ENCODE results near the gene STRA6. TPM values are rescaled to one million over a fixed set of nuclear protein-coding genes. Genes with fewer than 3 reads are reported as not detected.

STRA6 gene
- total RNA-seq, 8 experiments from 2014 or later = 1.7 to 53.9 (median 14.3) TPM

DNA sequence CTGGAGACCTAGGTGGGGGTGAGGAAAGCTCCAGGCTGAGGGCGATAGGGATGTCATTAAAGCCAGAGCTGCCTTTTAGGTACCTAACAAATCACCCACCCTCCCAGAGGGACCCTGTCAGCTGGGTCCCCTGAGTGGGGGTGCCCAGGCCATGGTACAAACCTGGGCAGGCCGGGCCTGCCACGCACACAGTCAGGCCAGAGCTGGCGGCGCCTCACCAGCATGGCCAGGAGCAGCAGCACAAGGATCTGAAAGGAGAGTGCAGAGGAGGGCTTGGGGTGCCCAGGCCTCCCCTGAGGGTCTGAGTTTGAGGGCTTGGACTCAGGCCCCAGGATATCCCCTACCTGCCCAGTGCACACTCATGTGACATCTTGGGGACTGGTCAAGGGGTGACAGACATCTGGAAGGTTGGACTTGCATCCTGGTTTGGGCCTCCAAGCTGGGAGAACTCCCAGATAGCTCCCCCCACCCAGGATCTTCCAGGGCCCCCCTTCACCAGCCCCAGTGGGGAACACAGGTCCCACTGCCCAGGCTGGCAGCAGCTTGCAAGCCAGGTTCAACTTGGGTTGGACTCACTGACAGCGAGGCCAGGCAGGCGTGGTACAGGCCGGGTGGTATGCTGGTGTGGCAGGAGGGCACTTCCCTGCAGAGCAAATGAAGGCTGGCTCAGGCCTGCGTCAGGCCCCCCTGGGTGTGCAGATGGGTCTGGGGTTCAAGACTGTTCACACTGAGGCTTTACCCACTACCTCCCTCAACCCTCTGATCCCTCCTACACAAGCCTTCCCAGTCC lies 5.2 kb downstream of the STRA6 start:
- peaks cover 26 to 29% of the 10 kb centered on the region in 2 donors for H3K4me1 ChIP-seq (replicated peaks in 1 of 2)
- WGBS, 10 experiments = 92 to 100% (median 100%) methylated on average over 1 to 4 of the region's 9 CpGs; no CpG with 5 or more reads in 7 of the 10 experiments
- in situ Hi-C loops (cut with MboI; ENCODE audit: low pct_unique_long_range_greater_than_20kb in 2 of 9, low sequenced_read_pairs in 9 of 9, unreplicated experiment in 9 of 9) = no loop called here
- H3K4me3 ChIP-seq = no peak overlapping the region
- no peak for ATAC-seq (replicated peaks in 6 of 8)
- H3K27ac ChIP-seq = no peak overlapping the region

DNA sequence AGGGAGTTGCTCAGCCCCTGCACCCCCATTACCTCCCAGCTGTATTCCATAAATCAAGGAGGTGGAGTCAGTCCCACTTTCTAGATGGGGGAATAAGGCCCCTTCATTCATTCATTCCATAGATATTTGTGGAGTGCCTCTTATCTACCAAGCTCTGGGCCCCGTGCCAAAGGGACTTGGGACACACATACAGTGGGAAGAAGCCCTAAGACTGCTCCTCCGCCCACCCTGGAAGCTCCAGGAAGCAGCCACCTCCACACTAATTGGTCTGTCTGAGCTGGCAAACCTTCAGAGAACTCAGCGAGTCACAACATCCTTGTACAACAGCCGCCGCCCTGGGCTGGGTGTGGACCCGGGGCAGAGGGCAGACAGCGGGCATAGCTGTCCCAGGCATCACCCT lies 6.4 kb downstream of the STRA6 start:
- ATAC-seq (replicated peaks in 6 of 8) = peak in 6 of 8 experiments; percentile 37 to 73 (median 46)
- H3K4me3 ChIP-seq = no peak overlapping the region
- 0 to 100% (median 10%) methylated on average over 1 to 6 of the region's 7 CpGs; no CpG with 5 or more reads in 5 of the 10 experiments for WGBS, 10 experiments
- no peak overlapping the region for H3K27ac ChIP-seq
- H3K4me1 ChIP-seq (replicated peaks in 1 of 2) = peaks cover 21 to 25% of the 10 kb centered on the region in 2 donors
- in situ Hi-C loops (cut with MboI; ENCODE audit: low pct_unique_long_range_greater_than_20kb in 2 of 9, low sequenced_read_pairs in 9 of 9, unreplicated experiment in 9 of 9) = no loop called here

DNA sequence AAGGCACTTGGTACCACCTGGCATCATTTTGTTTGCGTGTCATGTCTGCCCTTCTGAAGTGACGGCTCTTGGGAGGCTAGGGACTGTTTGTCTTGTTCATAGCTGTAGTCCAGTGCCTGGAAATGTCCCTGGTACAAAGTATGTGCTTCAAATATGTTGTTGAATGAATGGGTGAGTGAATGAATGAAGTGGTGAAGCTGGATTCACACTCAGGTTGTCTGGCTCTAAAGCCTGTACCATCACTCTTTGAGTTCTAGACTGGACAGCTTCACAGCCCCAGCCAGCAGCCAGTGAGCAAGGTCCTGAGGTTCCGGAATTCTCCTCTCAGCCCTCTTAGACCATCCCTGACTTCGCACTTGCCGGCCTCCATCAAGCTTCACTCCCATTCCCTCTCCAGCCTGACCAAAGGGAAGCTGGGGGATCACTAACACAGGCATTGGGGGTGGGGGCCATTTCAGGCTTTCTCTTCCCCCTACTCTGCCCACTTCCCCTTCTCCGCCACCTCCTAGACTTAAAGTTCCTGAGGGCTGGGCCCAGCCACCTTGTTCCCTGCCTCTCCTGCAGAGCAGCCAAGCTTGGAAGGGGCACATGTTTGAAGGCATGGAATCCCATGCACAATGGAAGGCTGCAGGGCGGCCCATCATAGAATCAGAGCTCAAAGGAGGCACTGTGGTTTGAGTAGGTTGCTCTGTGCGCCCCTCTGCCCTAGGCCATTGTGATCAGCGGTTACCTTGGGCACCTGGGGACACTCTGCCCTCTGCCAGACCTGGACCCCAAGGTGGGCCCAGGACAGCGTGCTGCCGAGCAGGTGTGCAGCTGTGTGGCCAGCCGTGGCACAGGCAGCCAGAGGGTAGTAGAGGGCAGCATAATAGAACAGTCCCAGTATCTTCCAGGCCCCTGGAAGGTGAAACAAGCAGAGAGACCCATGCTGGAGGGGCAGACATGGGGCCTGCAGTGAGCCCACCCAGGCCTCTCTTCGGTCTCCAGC lies 7.7 kb downstream of the STRA6 start:
- peaks cover 8 to 12% of the 10 kb centered on the region in 2 donors for H3K4me1 ChIP-seq (replicated peaks in 1 of 2)
- ATAC-seq (replicated peaks in 6 of 8) = no peak
- no peak overlapping the region for H3K4me3 ChIP-seq
- in situ Hi-C loops (cut with MboI; ENCODE audit: low pct_unique_long_range_greater_than_20kb in 2 of 9, low sequenced_read_pairs in 9 of 9, unreplicated experiment in 9 of 9) = no loop called here
- WGBS, 10 experiments = 92 to 100% (median 94%) methylated on average over 1 to 7 of the region's 13 CpGs; no CpG with 5 or more reads in 2 of the 10 experiments
- no peak overlapping the region for H3K27ac ChIP-seq

DNA sequence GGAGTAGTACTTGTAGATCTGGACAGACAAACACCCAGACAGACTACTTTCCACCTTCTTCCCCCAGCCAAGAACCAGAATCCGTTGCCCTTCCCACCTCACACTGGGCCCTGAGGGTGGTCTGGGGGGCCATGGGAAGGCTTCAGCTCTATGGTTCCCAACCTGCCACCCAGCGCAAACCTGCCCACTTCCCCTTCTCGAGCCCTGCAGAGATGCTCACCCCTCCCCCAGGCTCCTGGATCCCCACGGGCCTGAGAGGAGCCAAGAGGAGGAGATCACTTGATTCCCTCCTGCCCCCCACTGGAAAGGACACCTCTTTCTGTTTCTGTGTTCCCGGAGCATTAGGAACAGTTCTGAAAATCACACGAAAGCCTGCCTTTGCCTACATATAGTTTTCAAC lies 8.7 kb downstream of the STRA6 start:
- in situ Hi-C loops (cut with MboI; ENCODE audit: low pct_unique_long_range_greater_than_20kb in 2 of 9, low sequenced_read_pairs in 9 of 9, unreplicated experiment in 9 of 9) = no loop called here
- Histone ChIP-seq H3K4me1 (replicated peaks in 1 of 2) (peaks cover 7 to 8% of the 10 kb centered on the region in 2 donors), H3K27ac (no peak overlapping the region), H3K4me3 (no peak overlapping the region)
- ATAC-seq (replicated peaks in 6 of 8) = no peak
- 58 to 100% (median 80%) methylated on average over 2 to 4 of the region's 6 CpGs; no CpG with 5 or more reads in 7 of the 10 experiments for WGBS, 10 experiments

DNA sequence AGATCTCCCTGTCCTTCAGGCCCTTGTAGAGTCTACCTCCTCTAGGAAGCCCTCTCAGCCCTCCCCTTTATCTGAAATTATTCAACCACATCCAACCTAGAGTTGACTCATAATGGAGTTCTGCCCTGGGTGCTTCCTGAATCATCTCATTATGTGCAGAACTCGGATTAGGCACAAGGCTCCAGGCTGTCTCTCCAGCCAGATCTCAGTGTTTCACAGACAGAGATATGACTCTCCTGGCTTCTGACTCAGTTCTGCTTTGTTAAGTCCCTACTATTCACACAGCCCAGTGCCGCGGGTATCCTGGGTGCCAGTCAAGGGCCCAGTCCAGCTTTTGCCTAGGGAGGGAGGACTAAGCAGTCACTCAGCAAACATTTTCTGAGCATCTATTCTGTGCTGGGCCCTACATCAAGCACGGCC lies 9.3 kb downstream of the STRA6 start:
- peaks cover 7 to 8% of the 10 kb centered on the region in 2 donors for H3K4me1 ChIP-seq (replicated peaks in 1 of 2)
- H3K27ac ChIP-seq = no peak overlapping the region
- peak; percentile 26 to 87 (median 47) for ATAC-seq (replicated peaks in 6 of 8)
- H3K4me3 ChIP-seq = no peak overlapping the region
- 0 to 100% (median 60%) methylated on average over 1 to 2 of the region's 4 CpGs; no CpG with 5 or more reads in 3 of the 10 experiments for WGBS, 10 experiments
- in situ Hi-C loops (cut with MboI; ENCODE audit: low pct_unique_long_range_greater_than_20kb in 2 of 9, low sequenced_read_pairs in 9 of 9, unreplicated experiment in 9 of 9) = no loop called here

DNA sequence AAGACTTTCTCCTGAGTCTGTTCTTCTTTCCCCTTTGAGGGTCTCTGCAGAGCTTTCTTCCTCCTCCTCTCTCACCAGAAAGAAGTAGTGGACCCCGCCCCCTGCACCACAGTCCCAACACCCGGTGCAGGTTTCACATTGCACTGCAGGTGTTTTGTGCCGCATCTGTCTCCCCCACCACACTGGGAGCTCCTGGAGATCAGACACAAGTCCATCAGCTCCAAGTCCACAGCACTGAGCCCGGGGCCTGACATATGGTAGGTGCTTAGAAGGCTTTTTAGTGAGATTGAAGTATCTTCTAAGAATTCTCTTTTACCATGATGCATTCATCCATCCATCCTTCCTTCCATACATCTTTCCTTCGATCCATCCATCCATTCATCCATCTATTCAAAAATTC lies 9.8 kb downstream of the STRA6 start:
- no peak overlapping the region for H3K27ac ChIP-seq
- in situ Hi-C loops (cut with MboI; ENCODE audit: low pct_unique_long_range_greater_than_20kb in 2 of 9, low sequenced_read_pairs in 9 of 9, unreplicated experiment in 9 of 9) = no loop called here
- no peak overlapping the region for H3K4me3 ChIP-seq
- peaks cover 7 to 8% of the 10 kb centered on the region in 2 donors for H3K4me1 ChIP-seq (replicated peaks in 1 of 2)
- ATAC-seq (replicated peaks in 6 of 8) = no peak
- 65 to 100% (median 90%) methylated on average over 1 to 4 of the region's 5 CpGs for WGBS, 10 experiments

DNA sequence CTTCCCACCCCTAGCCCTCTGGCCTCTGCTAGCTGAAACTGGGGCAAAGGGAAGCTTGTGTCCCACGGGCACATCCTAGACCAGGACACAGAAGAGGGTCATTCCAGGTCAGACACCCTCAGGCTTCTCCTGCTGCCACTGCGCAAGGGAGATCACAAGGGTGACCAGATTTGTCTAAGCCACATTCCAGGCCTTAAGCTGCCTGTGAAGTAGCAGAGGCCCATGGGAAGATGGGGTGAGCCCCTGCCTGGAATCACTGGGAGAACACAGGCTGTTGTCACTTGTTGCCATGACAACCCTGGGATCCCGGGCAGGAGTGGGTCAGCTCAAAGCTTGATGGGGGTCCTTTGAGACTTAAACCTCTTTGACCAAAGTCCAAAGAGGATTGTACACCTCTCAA lies 10.8 kb downstream of the STRA6 start:
- H3K4me1 ChIP-seq (replicated peaks in 1 of 2) = peaks cover 7 to 8% of the 10 kb centered on the region in 2 donors
- in situ Hi-C loops (cut with MboI; ENCODE audit: low pct_unique_long_range_greater_than_20kb in 2 of 9, low sequenced_read_pairs in 9 of 9, unreplicated experiment in 9 of 9) = no loop called here
- no peak overlapping the region for H3K4me3 ChIP-seq
- peak in 5 of 8 experiments; percentile 31 to 50 (median 44) for ATAC-seq (replicated peaks in 6 of 8)
- WGBS, 10 experiments = 50 to 100% (median 75%) methylated on average over 1 to 2 of the region's 3 CpGs; no CpG with 5 or more reads in 4 of the 10 experiments
- no peak overlapping the region for H3K27ac ChIP-seq

DNA sequence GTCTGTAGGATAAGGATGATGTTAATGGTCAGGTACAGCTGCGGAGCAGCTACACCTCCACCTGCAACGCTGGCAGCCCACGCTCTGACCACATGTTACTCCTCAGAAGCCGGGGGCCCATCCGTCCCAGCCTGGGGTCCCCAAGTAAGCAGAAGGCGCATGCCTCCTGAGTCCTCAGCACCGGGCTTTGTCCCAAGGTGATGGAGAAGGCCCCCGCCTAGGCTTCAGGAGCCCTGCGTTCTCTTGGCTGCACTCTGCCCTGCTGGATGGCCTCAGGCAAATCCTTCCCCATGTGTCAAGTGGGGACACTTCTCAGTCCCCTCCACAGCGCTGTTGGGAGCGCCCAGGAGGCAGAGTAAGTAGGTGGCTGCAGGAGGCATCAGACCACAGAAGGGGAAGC lies 14.4 kb downstream of the STRA6 start:
- H3K4me1 ChIP-seq (replicated peaks in 1 of 2) = peaks cover 8 to 12% of the 10 kb centered on the region in 2 donors
- 90 to 100% (median 100%) methylated on average over 1 to 5 of the region's 11 CpGs; no CpG with 5 or more reads in 5 of the 10 experiments for WGBS, 10 experiments
- no peak for ATAC-seq (replicated peaks in 6 of 8)
- no peak overlapping the region for H3K27ac ChIP-seq
- in situ Hi-C loops (cut with MboI; ENCODE audit: low pct_unique_long_range_greater_than_20kb in 2 of 9, low sequenced_read_pairs in 9 of 9, unreplicated experiment in 9 of 9) = no loop called here
- H3K4me3 ChIP-seq = no peak overlapping the region

DNA sequence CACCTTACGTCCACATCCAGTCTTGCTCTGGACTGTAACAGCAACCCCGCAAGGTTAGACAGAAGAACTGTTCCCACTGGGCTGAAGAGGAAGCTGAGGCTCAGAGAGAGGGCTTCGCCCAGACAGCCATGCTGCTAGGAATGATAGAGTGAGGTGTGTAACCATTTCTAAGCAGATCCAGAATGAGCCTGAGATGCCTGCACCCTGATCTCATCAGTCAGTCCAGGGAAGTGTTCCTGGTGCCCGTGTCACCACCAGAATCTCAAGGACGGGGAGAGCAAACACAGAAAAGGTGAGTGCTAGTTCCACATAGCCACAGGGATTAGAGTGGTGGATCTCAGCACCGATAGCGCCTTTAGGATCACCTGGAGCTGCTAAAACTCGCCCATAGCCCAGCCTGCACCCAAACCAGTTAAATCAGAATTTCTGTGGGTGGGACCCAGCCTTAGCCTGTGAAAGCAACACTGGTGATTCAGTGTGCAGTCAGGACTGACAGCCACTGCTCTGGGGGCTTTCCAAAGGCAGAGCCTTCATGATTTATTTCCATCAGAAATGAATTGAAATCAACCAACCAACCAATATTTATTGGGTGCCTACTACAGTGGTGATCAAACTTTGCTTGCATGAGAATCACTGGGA lies 16.8 kb downstream of the STRA6 start:
- WGBS, 10 experiments = 59 to 87% (median 70%) methylated on average over 2 to 5 of the region's 8 CpGs; no CpG with 5 or more reads in 5 of the 10 experiments
- Histone ChIP-seq H3K27ac (no peak overlapping the region), H3K4me3 (no peak overlapping the region), H3K4me1 (replicated peaks in 1 of 2) (peaks cover 0 to 5% of the 10 kb centered on the region in 2 donors)
- peak in 5 of 8 experiments; percentile 16 to 72 (median 43) for ATAC-seq (replicated peaks in 6 of 8)
- in situ Hi-C loops (cut with MboI; ENCODE audit: low pct_unique_long_range_greater_than_20kb in 2 of 9, low sequenced_read_pairs in 9 of 9, unreplicated experiment in 9 of 9) = no loop called here

DNA sequence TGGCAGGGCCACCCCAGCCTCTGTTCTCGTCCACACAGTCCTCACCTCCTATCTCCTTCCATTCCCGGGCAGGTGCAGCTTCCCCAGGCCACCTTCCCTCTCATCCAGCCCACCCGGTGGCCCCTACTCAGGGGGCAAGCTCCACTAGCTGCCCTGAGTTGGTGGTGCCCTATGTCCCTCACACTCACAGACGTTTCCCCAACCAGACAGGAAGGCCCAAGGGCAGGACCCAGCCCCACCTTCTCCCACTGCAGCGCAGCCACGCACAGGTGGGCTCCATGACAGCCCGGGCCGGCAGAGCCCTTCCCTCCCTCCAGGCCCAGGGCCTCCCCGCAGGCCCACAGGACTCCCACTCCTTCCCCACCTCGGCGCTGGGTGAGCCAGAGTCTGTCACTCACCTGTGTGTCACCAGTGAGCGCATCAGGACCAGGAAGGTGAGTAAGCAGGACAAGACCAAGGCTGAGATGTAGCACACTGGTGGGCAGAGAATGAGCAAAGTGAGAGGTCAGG lies 17.9 kb downstream of the STRA6 start:
- in situ Hi-C loops (cut with MboI; ENCODE audit: low pct_unique_long_range_greater_than_20kb in 2 of 9, low sequenced_read_pairs in 9 of 9, unreplicated experiment in 9 of 9) = no loop called here
- WGBS, 10 experiments = 100% methylated on average over 1 of the region's 12 CpGs; no CpG with 5 or more reads in 9 of the 10 experiments
- Histone ChIP-seq H3K4me1 (replicated peaks in 1 of 2) (peaks cover 0 to 5% of the 10 kb centered on the region in 2 donors), H3K27ac (no peak overlapping the region), H3K4me3 (no peak overlapping the region)
- peak in 1 of 8 experiments; percentile 20 for ATAC-seq (replicated peaks in 6 of 8)

DNA sequence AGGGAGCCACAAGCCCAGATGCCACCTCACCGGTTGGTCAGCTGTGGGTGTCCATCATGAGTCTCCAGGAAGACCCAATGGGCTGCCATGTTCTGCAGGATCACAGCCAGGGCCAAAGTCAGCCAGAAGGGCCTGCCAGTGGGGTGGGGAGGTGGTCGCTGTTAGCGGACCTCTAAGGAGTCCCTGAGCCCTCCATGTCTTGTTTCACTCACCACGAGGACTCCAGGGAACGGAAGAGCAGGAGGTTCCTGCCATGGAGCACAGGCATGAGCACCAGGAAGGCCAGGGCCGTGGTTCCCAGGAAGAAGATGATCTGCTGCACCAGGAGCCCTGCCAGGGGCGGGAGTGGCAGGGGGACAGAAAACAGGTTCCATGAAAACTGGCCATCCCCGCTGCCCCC lies 20.5 kb downstream of the STRA6 start:
- no peak for ATAC-seq (replicated peaks in 6 of 8)
- no peak overlapping the region for H3K4me3 ChIP-seq
- peaks cover 14 to 18% of the 10 kb centered on the region in 2 donors for H3K4me1 ChIP-seq (replicated peaks in 1 of 2)
- 85 to 100% (median 98%) methylated on average over 1 to 4 of the region's 8 CpGs; no CpG with 5 or more reads in 4 of the 10 experiments for WGBS, 10 experiments
- H3K27ac ChIP-seq = no peak overlapping the region
- in situ Hi-C loops (cut with MboI; ENCODE audit: low pct_unique_long_range_greater_than_20kb in 2 of 9, low sequenced_read_pairs in 9 of 9, unreplicated experiment in 9 of 9) = no loop called here

DNA sequence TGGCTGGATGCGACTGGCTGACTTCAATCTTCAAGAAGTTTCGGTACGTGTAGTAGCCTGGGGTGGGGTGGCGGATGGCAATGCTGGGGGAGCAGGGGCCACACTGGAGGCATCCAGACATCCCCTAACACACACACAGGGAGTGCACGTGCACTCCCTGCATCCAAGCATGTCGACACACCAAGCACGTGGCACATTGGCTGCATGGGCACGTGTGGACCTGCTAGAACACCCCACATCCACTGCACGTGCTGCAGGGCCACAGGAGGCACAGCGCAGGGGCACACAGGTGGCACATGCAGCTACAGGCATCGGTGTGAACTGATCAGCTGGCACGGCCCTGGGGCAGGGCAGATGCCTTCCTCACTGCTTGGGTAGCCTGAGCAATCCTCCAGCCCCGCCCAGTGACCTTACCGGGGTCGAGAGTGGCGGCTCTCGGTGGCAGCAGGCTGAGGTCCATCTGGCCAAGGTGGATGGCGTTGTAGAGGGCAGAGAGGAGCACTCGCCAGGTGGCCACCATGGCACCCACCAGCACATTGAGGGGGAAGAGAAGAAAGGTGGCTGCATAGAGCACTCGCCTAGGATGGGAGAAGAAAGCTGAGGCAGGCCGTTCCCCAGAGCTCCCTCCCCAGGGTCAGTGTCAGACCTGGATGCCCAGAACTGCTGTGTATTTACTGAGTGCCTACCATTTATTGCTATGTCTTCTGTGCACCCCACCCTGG lies 21.5 kb downstream of the STRA6 start:
- Histone ChIP-seq H3K4me3 (no peak overlapping the region), H3K27ac (peak overlapping the region in 1 of 2 donors; percentile 16), H3K4me1 (replicated peaks in 1 of 2) (peaks cover 24 to 29% of the 10 kb centered on the region in 2 donors)
- in situ Hi-C loops (cut with MboI; ENCODE audit: low pct_unique_long_range_greater_than_20kb in 2 of 9, low sequenced_read_pairs in 9 of 9, unreplicated experiment in 9 of 9) = no loop called here
- WGBS, 10 experiments = 33 to 100% (median 92%) methylated on average over 1 to 9 of the region's 21 CpGs; no CpG with 5 or more reads in 7 of the 10 experiments
- no peak for ATAC-seq (replicated peaks in 6 of 8)
